Retina (tissue), 1 donor: ENCODE data around the gene AKR1A1.
A peak's percentile ranks its signal among the peaks of the same experiment; 100 is the strongest.
"Not testable (repeated sequence)": the region's sequence is repeated elsewhere in the genome, so short reads cannot be mapped to it uniquely, and the experiment has no call there.

Experiments used
- DNase-seq: peaks from one replicate; pipeline ENCODE4 v3.0.0-alpha.2; 2016

Gene AKR1A1

DNA sequence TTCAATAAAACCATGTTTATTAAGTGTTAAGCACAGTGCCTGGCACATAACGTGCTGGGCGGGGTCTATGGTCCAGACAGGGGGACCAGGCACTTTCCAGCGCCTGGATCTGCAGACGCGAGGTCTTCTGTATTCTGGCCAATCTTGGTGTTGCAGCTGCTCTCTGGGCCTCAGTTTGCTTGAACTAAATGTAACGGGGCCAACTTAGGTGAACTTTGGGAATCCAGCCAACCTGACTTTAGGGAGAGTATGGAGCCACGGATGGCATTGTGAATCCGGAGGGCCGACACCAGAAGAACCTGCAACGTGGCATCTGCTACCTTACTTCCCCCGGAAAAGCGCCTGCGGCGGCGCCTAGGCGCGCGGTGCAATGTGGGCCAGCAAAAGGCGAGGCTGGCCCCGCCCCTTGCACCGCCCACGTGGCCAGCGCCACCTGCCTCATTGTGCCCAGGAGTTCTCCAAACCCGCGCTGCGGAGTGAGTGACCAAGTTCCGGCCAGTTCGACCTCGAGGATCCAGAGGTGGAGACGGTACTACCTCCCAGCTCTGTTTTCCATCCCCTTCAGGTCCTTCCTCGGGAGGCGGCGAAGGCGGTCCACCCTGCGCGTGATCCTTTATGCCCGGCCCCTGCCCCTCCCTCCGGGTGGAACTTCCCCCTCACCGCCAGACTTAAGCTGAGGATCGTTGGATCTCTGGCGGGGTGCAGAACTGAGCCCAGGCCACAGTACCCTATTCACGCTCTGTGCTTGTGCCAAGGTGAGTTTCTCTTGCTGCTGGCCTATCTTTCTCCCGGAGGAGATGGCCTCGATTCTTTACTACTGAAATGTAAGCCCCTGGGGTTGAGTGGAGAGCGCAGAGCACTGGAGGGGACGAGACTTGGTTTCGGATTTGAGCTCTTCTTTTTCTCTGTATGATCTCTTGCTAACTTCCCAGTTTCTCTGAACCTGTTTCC, at the start of gene AKR1A1:
AKR1A1 (plus strand) TSS at position 426 of the 951 bp plus-strand sequence. CDS start 10,969 bp downstream, outside the sequence.
- peak; percentile 96 for DNase-seq

- DNase-seq: no peak
These were observed 49.1 kb upstream of the AKR1A1 start for GRCh38 chr1:45501505-45501859.

DNA sequence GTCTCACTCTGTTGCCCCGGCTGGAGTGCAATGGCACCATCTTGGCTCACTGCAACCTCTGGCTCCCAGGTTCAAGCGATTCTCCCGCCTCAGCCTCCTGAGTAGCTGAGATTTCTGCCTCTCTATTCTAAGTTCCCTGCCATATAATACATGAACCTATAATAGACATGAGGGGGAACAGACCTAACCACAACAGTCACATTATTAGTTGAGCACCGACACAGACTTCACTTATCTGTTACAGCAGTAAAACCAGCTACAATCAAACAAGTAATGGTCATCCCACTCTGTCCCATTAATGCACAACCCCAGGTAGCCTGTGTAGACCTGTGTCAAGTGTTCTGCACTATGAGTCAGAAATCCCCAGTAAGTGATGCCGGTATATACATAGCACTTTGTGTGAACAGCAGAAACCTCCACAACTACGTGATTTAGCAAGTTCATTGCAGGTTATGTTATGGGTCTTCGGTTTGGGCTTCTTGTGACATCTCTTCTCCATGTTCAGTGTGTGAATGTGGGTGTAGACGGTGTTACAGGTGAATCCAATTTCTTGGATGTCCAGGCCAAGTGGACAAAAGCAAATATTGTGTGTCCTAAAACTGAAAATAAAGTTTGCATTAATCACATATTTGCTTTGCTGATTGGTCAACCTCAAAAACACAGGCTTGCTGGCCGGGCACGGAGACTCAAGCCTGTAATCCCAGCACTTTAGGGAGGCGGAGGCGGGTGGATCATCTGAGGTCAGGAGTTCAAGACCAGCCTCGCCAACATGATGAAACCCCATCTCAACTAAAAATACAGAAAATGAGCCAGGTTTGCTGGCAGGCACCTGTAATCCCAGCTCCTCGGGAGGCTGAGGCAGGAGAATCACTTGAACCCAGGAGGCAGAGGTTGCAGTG, 46.9 kb upstream of the AKR1A1 start:
- no peak for DNase-seq

GRCh38 chr1:45507195-45507594, 43.4 kb upstream of the AKR1A1 start:
- DNase-seq: no peak

GRCh38 chr1:45507893-45508292, 42.7 kb upstream of the AKR1A1 start:
- DNase-seq: no peak

GRCh38 chr1:45508295-45509151, 42.1 kb upstream of the AKR1A1 start:
- no peak for DNase-seq

DNA sequence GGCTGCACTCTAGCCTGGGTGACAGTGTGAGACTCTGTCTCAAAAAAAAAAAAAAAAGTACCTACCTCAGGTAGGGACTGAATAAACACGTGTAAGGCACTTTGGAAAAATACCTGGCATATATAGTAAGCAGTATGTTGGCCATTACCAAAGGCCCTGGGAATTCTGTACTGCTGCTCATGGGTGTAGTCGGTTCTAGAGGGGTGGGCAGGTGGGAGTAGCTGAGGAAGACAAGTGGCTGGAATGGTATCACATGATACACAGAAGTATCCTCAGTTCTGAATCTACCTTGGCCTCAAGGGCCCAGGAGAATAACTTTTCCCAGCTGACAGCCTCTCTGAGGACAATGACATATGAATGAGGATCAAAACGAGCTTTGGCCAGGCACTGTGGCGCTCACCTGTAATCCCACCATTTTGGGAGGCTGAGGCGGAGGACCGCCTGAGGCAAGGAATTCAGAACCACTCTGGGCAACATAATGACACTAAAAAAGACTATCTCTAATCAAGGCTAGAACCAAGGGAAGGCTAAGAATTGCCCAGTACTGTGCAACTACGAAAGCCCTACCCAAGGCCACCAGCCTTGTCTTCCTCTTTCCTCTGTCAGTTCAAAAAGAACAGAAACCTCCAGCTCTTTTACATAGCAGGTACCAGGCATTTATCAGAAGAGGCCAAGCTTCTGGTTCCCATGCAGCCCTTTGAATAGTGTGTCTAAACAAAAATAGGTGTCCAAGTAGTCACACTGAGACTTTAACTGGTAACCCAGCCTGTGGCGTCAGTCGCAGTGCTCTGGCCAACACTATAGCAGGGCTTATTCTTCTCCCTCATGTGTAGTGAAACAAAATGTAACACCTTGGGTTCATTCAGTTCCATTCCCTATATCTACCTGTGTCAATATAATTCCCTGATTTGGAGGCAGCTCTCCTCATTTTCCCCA, 40.3 kb upstream of the AKR1A1 start:
- DNase-seq: no peak

GRCh38 chr1:45510972-45511527, 39.6 kb upstream of the AKR1A1 start:
- no peak for DNase-seq

DNA sequence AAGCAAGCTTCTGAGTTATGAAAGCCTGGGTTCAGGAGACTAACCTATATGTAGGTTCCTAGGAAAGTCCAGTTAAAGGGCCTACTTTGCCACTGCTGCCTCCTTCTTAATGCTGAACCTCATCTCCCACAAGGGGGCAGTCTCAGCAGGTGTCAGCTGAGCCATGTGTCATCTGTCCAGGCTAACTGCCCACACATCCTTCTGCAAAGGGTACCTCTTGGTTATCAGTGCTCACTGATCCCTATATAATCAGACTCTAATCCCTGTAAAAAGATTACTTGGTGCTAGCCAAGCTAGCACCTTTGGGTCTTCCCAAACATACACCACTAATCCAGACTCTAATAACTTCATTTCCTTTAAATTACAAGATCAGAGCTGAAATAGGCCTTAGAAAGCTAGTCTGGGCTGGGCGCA, 38.0 kb upstream of the AKR1A1 start:
- DNase-seq: peak; percentile 59

DNA sequence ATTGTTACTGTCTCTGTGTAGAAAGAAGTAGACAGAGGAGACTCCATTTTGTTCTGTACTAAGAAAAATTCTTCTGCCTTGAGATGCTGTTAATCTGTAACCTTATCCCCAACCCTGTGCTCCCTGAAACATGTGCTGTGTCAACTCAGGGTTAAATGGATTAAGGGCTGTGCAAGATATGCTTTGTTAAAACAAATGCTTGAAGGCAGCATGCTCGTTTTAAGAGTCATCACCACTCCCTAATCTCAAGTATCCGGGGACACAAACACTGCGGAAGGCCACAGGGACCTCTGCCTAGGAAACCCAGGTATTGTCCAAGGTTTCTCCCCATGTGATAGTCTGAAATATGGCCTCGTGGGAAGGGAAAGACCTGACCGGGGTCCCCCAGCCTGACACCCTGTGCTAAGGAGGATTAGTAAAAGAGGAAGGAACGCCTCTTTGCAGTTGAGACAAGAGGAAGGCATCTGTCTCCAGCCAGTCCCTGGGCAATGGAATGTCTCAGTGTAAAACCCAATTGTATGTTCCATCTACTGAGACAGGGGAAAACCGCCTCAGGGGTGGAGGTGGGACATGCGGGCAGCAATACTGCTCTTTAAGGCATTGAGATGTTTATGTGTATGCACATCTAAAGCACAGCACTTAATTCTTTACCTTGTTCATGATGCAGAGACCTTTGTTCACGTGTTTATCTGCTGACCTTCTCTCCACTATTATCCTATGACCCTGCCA, 36.9 kb upstream of the AKR1A1 start:
- not testable (repeated sequence) for DNase-seq

DNA sequence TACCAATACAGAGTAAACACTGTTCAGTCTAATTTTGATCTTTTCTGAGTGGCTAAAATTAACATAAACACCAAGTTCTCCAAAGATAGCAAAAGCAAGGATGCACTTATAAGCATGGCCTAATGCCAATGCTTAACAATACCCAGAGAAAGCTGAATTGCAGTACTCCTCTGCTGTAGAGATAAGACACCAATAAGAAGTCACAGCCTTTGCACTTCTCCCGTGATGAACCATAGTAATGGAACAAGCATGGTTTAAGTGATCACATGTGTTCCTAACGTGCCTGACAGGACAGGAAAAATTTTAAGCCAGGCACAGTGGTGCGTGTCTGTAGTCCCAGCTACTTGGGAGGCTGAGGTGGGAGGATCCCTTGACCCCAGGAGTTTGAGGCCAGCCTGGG, 34.6 kb upstream of the AKR1A1 start:
- DNase-seq: no peak

DNA sequence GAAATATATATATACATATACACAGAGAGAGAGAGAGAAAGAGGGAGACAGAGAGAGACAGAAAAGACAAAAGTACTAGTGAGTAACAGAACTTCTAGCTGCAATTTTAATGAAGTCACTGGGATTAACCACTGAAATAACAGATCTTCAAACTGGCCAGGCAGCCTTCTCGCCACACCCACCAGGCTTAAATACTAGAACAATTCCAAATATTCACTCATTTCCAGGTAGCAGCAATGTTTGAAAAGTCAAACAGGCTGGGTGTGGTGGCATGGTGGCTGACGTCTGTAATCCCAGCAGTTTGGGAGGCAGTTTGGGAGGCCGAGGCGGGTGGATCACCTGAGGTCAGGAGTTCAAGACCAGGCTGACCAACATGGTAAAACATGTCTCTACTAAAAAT, 34.2 kb upstream of the AKR1A1 start:
- DNase-seq: no peak

- DNase-seq: not testable (repeated sequence)
These were observed 32.3 kb upstream of the AKR1A1 start for GRCh38 chr1:45518366-45518765.

- DNase-seq: no peak
These were observed 31.7 kb upstream of the AKR1A1 start for GRCh38 chr1:45518910-45519309.

DNA sequence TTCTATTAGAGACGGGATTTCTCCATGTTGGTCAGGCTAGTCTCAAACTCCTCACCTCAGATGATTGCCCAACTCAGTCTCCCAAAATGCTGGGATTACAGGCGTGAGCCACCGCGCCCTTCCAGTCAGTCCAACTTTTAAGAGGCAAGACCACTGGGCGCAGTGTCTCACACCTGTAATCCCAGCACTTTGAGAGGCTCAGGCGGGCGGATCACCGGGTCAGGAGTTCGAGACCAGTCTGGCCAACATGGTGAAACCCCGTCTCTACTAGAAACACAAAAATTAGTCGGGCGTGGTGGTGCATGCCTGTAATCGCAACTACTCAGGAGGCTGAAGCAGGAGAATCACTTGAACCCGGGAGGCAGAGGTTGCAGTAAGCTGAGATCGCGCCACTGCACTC, 30.9 kb upstream of the AKR1A1 start:
- DNase-seq: not testable (repeated sequence)

DNA sequence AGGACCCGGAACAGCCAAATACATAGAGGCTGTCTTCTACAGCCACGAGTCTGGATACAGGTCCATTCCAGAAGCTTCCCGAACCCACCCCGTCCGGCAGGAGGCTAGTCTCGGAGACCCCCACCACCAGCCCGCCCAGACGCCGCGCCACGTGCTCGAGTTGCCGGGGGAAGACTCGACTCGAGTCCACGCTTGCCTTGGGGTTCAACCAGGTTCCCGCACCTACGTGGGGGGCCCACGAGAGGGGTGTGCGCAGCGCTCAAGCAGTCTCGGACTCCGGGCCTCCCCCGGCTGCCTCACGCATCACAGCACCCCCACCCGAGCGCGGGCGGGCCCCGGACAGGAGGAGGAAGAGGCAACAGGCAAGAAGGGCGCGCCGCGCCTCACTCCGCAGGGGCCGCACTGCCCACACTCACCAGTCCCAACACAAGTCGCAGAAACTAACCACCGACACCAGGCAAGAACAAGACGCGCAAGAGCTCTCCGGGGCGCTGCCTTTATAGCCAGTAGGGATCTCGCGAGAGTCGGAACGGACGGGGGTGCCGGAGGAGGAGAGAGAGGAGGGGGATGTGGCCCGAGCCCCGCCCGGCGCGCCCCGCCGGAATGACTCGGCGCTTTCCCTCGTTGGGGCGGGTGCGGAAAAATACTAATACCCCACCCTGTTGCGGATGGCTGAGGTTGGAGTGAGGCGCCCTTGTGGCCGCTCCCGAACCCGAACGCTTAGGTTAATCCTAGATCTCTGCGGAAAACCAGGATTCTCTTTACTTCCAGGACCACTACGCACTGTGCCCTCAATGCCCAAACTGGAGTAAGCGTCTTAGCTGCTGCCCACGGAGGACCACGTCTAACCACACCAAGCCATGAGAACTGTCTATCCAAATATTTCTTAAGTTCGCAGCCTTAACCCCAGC, 29.0 kb upstream of the AKR1A1 start, which contains the start of gene PRDX1:
PRDX1 (minus strand) TSS at position 472 of the 911 bp plus-strand sequence. CDS start 2,841 bp downstream, outside the sequence.
- DNase-seq: peak; percentile 98

- no peak for DNase-seq
These were observed 28.1 kb upstream of the AKR1A1 start for GRCh38 chr1:45522324-45523104.

DNA sequence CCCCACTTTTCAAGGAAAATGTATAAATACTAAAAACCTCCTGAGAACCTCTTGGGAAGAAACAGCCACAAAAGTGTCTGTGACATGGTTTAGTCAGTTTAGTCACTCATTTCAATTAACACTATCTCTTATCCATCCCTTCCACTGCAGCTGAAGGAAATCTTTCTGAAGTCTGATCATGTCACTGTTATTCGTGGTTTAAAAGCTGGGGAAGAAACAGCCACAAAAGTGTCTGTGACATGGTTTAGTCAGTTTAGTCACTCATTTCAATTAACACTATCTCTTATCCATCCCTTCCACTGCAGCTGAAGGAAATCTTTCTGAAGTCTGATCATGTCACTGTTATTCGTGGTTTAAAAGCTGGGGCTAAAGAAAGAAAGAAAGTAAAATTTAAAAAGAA, 27.1 kb upstream of the AKR1A1 start:
- not testable (repeated sequence) for DNase-seq
